Measurements from ENCODE around the gene SMG7.

SMG7 gene

DNA sequence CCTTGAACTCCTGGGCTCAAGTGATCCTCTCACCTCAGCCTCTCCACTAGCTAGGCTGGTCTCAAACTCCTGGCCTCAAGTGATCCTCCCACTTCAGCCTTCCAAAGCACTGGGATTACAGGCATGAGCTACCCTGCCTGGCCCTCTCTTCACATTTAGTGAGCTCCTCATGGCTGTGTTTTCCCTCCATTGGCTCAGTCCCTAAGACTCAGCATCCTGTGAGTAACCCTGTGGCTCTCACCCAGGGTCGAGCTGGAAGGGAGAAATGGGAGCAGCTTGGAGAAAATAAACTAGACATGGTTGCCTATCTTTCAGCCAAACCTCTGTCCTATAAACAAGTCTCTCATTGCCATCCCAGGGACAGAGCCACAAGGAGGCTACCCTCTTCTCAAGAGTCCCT lies 100.4 kb downstream of the SMG7 start:
- H3K4me3 ChIP-seq (ENCODE audit: low read depth, low read length): no peak overlapping the region
- TF ChIP-seq, protein P1, sequence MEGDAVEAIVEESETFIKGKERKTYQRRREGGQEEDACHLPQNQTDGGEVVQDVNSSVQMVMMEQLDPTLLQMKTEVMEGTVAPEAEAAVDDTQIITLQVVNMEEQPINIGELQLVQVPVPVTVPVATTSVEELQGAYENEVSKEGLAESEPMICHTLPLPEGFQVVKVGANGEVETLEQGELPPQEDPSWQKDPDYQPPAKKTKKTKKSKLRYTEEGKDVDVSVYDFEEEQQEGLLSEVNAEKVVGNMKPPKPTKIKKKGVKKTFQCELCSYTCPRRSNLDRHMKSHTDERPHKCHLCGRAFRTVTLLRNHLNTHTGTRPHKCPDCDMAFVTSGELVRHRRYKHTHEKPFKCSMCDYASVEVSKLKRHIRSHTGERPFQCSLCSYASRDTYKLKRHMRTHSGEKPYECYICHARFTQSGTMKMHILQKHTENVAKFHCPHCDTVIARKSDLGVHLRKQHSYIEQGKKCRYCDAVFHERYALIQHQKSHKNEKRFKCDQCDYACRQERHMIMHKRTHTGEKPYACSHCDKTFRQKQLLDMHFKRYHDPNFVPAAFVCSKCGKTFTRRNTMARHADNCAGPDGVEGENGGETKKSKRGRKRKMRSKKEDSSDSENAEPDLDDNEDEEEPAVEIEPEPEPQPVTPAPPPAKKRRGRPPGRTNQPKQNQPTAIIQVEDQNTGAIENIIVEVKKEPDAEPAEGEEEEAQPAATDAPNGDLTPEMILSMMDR (conservative IDR thresholded peaks at IDR 0.05; ENCODE audit: low read depth, low read length): no peak
- DNase-seq (ENCODE audit: low read depth): no peak

DNA sequence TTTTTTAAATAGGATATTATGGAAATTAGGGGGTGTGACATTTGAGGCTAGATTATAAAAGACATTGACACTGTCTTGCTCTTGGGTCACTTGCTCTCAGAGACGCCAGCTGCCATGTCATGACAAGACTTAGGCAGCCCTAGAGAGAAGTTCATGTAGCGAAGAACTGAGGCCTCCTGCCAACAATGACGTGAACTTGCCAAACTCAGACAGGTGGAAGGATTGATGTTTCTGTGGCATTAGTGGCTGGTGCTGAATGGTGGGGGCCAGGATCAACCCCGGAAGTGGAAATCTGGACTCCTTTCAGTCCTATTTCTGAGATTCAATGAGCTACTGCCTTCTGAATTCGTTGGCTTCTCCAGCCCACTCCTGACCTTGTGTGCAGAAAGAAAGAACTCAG lies 103.3 kb downstream of the SMG7 start:
- no peak overlapping the region for H3K4me3 ChIP-seq (ENCODE audit: low read depth, low read length)
- no peak for DNase-seq (ENCODE audit: low read depth)
- TF ChIP-seq, protein P1 (conservative IDR thresholded peaks at IDR 0.05; ENCODE audit: low read depth, low read length): no peak

DNA sequence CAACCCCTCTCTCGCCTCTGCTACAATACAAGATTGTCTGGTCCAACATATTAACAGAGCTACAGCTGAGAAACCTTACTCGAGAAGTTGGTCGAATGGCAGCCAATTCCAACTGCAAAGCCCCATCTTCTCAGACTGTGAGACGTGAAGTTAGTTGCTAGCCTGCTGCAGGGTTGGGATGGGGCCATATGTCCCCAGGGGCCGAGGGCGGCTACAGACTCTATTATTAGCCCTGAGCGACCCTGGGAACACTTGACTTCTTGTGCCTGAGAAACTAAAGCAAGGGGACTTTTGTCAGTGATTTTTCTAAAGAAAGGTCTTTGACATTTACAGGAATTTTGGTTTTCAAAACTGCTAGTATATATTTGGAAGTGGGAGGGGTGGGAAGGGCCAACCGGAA lies 104.2 kb downstream of the SMG7 start:
- DNase-seq (ENCODE audit: low read depth): no peak
- TF ChIP-seq, protein P1 (conservative IDR thresholded peaks at IDR 0.05; ENCODE audit: low read depth, low read length): no peak
- H3K4me3 ChIP-seq (ENCODE audit: low read depth, low read length): no peak overlapping the region

DNA sequence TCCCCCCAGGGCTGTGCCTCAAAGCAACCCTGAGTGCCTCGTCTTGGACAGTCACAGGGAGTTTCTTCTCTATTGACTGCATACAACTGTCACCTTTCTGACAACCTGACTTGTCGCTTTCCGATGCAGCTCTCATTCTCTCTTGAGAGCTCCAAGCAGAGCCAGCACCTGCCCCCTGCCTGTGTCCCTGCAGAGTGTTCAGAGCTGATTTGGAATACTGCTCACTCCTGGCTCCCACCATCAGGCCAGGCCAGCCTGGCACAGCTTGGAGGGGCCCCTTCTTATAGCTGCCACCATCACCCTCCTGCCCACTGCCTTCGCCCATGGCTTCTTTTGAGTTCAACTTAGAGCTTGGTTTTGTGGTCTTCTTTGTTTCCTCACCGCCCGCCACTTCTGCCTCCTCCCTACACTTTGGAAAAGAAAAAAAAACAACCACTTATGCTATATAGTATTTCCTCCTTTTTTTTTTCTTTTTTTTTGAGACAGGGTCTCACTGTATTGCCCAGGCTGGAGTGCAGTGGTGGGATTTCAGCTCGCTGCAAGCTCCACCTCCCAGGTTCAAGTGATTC lies 105.7 kb downstream of the SMG7 start:
- no peak for DNase-seq (ENCODE audit: low read depth)
- no peak overlapping the region for H3K4me3 ChIP-seq (ENCODE audit: low read depth, low read length)
- TF ChIP-seq, protein P1 (conservative IDR thresholded peaks at IDR 0.05; ENCODE audit: low read depth, low read length): no peak

DNA sequence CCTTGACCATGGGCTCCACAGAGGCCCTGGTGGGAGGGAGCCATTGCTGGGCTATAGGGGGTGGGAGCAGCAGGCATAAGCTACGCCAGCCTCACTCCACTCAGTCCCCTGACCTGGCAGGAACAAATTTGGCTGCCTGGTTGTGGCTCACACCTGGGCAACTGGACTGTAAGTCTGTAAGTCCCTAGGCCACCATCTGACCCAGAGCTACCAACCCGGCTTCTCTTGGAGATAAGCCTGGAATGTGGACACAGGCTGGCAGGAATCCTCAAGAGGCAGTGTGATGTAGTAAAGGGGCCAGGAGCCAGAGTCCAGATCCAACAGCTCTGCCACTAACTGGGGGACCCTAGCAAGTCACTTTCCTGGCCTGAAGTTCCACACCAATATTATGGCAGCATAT lies 106.6 kb downstream of the SMG7 start:
- no peak for DNase-seq (ENCODE audit: low read depth)
- H3K4me3 ChIP-seq (ENCODE audit: low read depth, low read length): no peak overlapping the region
- TF ChIP-seq, protein P1 (conservative IDR thresholded peaks at IDR 0.05; ENCODE audit: low read depth, low read length): no peak

DNA sequence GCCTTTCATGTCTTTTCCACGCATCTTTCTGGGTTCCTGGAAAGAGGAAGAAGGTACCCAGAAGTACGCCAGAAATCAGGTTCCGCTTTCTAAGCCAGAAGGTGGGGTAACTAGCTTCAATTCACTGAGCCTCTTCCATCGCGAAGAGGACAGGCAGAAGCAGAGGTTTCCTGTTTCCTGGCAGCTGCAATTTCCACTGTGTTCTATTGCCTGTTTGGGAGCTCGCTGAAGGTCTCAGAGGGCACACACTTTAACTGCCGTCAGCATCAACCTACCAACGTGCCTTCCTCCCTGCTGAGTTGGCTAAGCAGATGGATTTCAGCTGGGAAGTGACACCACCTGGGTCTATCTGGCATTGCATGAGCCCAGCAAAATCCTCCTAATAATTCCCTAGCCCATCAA lies 108.0 kb downstream of the SMG7 start:
- TF ChIP-seq, protein P1 (conservative IDR thresholded peaks at IDR 0.05; ENCODE audit: low read depth, low read length): peak; percentile 34
- H3K4me3 ChIP-seq (ENCODE audit: low read depth, low read length): no peak overlapping the region
- DNase-seq (ENCODE audit: low read depth): peak; percentile 48

DNA sequence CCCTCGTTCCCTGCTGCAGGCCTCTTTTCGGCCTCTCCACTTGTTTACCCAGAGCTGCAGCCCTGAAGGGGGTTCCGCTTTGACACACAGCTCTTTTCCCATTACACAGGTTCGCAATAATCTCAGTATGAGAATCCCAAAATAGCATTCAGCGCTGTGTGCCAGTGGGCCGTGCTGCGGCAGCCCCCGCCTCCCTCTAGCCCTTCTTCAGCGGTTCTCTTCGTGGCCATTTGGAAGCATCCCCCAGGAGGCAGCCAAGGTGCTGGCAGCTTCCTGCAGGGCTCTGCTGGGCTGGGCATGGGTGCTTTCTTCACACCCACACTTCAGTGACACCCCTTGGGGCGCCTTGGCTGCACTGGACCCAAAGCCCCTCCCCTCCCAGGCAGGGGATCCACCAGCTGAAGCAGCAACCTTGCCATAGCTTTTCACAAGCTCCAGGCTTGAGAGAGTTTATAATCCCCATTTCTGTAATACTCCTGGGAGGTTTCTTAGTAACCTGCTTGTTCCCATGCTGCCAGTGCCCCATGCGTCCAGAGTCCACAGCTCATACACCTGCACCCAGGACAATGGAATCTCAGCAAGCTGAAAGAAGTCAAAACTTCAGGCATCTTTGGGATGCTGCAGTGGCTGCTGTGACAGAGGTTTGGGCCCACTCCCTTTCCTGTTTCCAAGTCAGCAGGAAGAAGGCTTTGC lies 109.9 kb downstream of the SMG7 start:
- TF ChIP-seq, protein P1 (conservative IDR thresholded peaks at IDR 0.05; ENCODE audit: low read depth, low read length): no peak
- DNase-seq (ENCODE audit: low read depth): no peak
- H3K4me3 ChIP-seq (ENCODE audit: low read depth, low read length): no peak overlapping the region

Data from choroid plexus epithelial cell (primary cell).